ENCODE measurements around the gene STMND1. TPM values are rescaled to one million over a fixed set of nuclear protein-coding genes. Genes with fewer than 3 reads are reported as not detected.

STMND1 gene
- total and polyA plus RNA-seq, 10 of the 15 experiments (the other 5 are each of a cell fraction or from before 2014, with no cell fraction given) = 0.15 TPM; not detected in 9

DNA sequence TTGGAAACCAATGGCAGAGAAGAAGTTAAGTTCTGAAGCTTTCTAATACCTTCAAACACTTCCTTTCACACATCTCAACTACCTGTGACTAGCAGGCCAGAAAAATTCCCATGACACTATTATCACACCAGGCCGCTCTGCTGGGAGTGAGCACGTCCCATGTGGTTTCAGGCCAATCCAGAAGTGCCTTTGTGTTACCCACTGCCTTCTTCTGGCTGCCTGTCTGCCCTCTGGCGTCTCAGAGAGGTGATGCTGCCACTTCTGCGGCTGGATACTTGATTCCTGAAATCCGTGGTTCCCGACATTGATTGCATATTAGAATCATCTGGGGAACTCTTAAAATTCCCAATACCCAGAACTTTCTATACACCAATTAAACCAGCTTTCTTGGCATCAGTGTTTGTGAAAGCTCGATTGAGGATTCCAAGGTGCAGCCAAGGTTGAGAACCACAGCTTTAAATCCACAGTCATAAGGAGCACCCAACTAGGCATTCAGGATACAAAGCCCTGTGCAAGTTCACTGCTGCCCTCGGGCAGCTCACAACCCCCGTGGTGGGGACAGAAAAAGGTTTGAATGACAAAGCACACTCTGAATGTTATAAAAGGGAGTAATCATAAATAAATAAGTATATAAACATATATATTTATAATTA is 65.6 kb downstream of the STMND1 start:
- Histone ChIP-seq H3K36me3 (ENCODE audit: control insufficient read depth in 2 of 2, insufficient read depth in 2 of 2, low read length in 1 of 2) (no peaks in the 10 kb centered on the region), H3K9me3 (replicated peaks; ENCODE audit: control insufficient read depth, insufficient read depth, low read length) (no peaks in the 10 kb centered on the region), H3K27ac (ENCODE audit: control insufficient read depth, insufficient read depth) (no peak overlapping the region), H3K27me3 (replicated peaks in 1 of 2; ENCODE audit: control insufficient read depth in 2 of 2, insufficient read depth in 2 of 2, low read length in 1 of 2) (no peaks in the 10 kb centered on the region), H4K20me1 (ENCODE audit: control insufficient read depth, insufficient read depth) (no peaks in the 10 kb centered on the region), H3K4me3 (no peak overlapping the region), H3K79me2 (ENCODE audit: control insufficient read depth, insufficient read depth, low read length) (no peaks in the 10 kb centered on the region), H2AFZ (ENCODE audit: control insufficient read depth, low read depth, low read length) (no peak overlapping the region), H3K9ac (ENCODE audit: control insufficient read depth, insufficient read depth, low read length) (no peak overlapping the region), H3K4me1 (ENCODE audit: control insufficient read depth, insufficient read depth, low read length) (no peaks in the 10 kb centered on the region), H3K4me2 (ENCODE audit: control insufficient read depth, insufficient read depth) (no peak overlapping the region)
- FAIRE-seq (no peak), ATAC-seq (no peak), DNase-seq (ENCODE audit: low read depth, low spot score) (no peak)
- ChIA-PET POLR2A (interaction anchor here (0.6 kb wide), 1 partner anchor 66 kb away, joined by 3 read pairs; no protein-coding TSS in a partner anchor), CTCF (interaction anchor here (1.0 to 1.4 kb wide), 3 partner anchors 24 to 648 kb away, joined by 3 to 5 read pairs (median 3); no protein-coding TSS in a partner anchor), SMC1A (ENCODE audit: uncharacterized antibody, unreplicated experiment) (interaction anchor here (0.7 to 1.1 kb wide), 5 partner anchors 9 to 419 kb away, joined by 3 to 4 read pairs (median 3); no protein-coding TSS in a partner anchor), RAD21 (ENCODE audit: unreplicated experiment) (interaction anchor here (1.5 kb wide), 1 partner anchor 417 kb away, joined by 3 read pairs; no protein-coding TSS in a partner anchor)
- BruUV-seq (replicated peaks) = no TSS peak
- in situ Hi-C loops (cut with MboI) = loop anchor here (25.0 kb wide), 1 partner anchor 1145 kb away; no protein-coding TSS in a partner anchor
- intact Hi-C loops (cut with micrococcal nuclease; ENCODE audit: unreplicated experiment) = no loop called here
- TF ChIP-seq BACH1 (IDR thresholded peaks at IDR 0.05; ENCODE audit: borderline replicate concordance) (no peak), RB1 (IDR thresholded peaks at IDR 0.05; ENCODE audit: borderline replicate concordance) (no peak), EGR1 (IDR thresholded peaks at IDR 0.05; ENCODE audit: borderline replicate concordance in 1 of 2, low read depth in 2 of 2, low read length in 2 of 2) (no peak)
- TF ChIP-seq, protein P1, sequence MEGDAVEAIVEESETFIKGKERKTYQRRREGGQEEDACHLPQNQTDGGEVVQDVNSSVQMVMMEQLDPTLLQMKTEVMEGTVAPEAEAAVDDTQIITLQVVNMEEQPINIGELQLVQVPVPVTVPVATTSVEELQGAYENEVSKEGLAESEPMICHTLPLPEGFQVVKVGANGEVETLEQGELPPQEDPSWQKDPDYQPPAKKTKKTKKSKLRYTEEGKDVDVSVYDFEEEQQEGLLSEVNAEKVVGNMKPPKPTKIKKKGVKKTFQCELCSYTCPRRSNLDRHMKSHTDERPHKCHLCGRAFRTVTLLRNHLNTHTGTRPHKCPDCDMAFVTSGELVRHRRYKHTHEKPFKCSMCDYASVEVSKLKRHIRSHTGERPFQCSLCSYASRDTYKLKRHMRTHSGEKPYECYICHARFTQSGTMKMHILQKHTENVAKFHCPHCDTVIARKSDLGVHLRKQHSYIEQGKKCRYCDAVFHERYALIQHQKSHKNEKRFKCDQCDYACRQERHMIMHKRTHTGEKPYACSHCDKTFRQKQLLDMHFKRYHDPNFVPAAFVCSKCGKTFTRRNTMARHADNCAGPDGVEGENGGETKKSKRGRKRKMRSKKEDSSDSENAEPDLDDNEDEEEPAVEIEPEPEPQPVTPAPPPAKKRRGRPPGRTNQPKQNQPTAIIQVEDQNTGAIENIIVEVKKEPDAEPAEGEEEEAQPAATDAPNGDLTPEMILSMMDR (IDR thresholded peaks at IDR 0.05 in 2 of 3, conservative IDR thresholded peaks at IDR 0.05 in 1 of 3; ENCODE audit: control insufficient read depth in 2 of 3, extremely low read depth in 1 of 3, insufficient read depth in 1 of 3, low read depth in 3 of 3, low read length in 3 of 3) = peak in 1 of 3 experiments; percentile 14; a peak in 2 of 6 replicates
- 17% methylated on average over 9 of the region's 9 CpGs for WGBS (ENCODE audit: insufficient coverage, insufficient replicate concordance, low lambda C conversion rate, missing lambda C conversion rate)

Data from GM12878 (cell line).